ENCODE data around the gene MOB1A.
"Not testable (repeated sequence)": the region's sequence is repeated elsewhere in the genome, so short reads cannot be mapped to it uniquely, and the experiment has no call there.

Gene MOB1A

DNA sequence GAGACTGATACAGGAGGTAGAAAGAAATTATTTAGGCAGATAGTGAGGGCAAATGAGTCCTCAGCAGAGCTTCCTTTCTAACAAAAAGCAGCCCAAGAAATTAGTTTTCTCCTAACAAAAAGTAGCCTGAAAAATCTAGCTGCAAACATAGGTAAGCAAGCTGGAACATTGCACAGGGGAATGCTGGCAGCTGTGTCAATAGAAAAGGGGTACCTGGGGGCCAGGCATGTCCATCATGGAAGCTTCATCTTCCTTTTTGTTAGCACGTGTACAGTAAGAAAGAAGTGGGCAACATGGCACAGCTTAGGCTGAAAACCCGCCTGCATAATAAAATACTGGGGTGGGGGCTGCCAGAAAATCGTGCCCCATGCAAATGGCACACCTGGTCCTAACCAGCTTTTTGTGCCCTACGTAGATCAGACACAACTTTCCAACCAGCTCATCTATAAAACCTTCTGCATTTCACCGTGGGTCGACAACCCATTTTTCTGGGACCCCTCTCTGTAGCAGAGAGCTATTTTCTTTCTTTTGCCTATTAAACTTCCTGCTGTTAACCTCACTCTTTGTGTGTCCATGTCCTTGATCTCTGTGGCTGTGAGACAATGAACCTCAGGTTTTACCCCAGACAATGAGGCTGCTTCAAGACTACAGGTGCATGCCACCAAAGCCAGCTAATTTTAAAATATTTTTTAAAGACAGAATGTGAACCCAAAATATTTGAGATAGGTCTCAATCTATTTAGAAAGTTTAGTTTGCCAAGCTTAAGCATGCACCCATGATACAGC is 13.1 kb upstream of the MOB1A start:
- peaks cover 55% of the 10 kb centered on the region for H3K4me1 ChIP-seq (ENCODE audit: low read length)
- peaks cover under 1% of the 10 kb centered on the region for H3K79me2 ChIP-seq (ENCODE audit: low read length)
- no peak overlapping the region for H3K4me3 ChIP-seq (ENCODE audit: low read length)
- peak overlapping the region; percentile 22 for H3K4me2 ChIP-seq (ENCODE audit: low read length)
- no peaks in the 10 kb centered on the region for H3K27me3 ChIP-seq (ENCODE audit: low read depth, low read length)
- H3K36me3 ChIP-seq (replicated peaks; ENCODE audit: low read depth, low read length) = no peaks in the 10 kb centered on the region
- H3K27ac ChIP-seq (ENCODE audit: low read length) = no peak overlapping the region
- no peaks in the 10 kb centered on the region for H4K20me1 ChIP-seq (ENCODE audit: insufficient read depth, low read length)
- no peaks in the 10 kb centered on the region for H3K9me3 ChIP-seq (ENCODE audit: insufficient read depth, low read length)
- TF ChIP-seq EZH2phosphoT487 (IDR thresholded peaks at IDR 0.05; ENCODE audit: low read depth) = no peak
- TF ChIP-seq, protein P1, sequence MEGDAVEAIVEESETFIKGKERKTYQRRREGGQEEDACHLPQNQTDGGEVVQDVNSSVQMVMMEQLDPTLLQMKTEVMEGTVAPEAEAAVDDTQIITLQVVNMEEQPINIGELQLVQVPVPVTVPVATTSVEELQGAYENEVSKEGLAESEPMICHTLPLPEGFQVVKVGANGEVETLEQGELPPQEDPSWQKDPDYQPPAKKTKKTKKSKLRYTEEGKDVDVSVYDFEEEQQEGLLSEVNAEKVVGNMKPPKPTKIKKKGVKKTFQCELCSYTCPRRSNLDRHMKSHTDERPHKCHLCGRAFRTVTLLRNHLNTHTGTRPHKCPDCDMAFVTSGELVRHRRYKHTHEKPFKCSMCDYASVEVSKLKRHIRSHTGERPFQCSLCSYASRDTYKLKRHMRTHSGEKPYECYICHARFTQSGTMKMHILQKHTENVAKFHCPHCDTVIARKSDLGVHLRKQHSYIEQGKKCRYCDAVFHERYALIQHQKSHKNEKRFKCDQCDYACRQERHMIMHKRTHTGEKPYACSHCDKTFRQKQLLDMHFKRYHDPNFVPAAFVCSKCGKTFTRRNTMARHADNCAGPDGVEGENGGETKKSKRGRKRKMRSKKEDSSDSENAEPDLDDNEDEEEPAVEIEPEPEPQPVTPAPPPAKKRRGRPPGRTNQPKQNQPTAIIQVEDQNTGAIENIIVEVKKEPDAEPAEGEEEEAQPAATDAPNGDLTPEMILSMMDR (IDR thresholded peaks at IDR 0.05; ENCODE audit: low read depth, low read length) = no peak
- H2AFZ ChIP-seq (ENCODE audit: low read depth, low read length) = no peak overlapping the region
- H3K9ac ChIP-seq (ENCODE audit: low read length) = no peak overlapping the region

DNA sequence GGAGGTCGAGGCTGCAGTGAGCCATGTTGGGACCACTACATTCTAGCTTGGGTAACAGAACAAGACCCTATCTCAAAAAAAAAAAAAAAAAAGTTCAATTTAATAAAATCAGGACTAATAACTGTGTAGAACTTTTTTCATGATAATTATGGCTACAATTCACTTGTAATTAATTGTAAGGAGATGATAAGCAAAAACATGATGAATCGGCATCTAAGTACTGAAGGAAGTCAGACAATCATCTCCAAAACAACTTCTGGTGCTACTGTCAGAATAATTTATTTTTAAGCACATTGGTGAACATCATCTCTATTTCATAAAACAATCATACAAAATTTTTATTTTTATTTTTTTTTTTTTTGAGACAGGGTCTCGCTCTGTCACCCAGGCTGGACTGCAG is 10.0 kb upstream of the MOB1A start:
- Histone ChIP-seq H3K4me3 (ENCODE audit: low read length) (no peak overlapping the region), H3K4me1 (ENCODE audit: low read length) (peaks cover 68% of the 10 kb centered on the region), H3K9me3 (ENCODE audit: insufficient read depth, low read length) (no peaks in the 10 kb centered on the region), H4K20me1 (ENCODE audit: insufficient read depth, low read length) (no peaks in the 10 kb centered on the region), H3K9ac (ENCODE audit: low read length) (no peak overlapping the region), H3K27ac (ENCODE audit: low read length) (no peak overlapping the region), H3K27me3 (ENCODE audit: low read depth, low read length) (no peaks in the 10 kb centered on the region), H3K79me2 (ENCODE audit: low read length) (peaks cover 4% of the 10 kb centered on the region), H2AFZ (ENCODE audit: low read depth, low read length) (no peak overlapping the region), H3K4me2 (ENCODE audit: low read length) (no peak overlapping the region), H3K36me3 (replicated peaks; ENCODE audit: low read depth, low read length) (no peaks in the 10 kb centered on the region)
- TF ChIP-seq, protein P1 (IDR thresholded peaks at IDR 0.05; ENCODE audit: low read depth, low read length) = no peak
- no peak for TF ChIP-seq EZH2phosphoT487 (IDR thresholded peaks at IDR 0.05; ENCODE audit: low read depth)

DNA sequence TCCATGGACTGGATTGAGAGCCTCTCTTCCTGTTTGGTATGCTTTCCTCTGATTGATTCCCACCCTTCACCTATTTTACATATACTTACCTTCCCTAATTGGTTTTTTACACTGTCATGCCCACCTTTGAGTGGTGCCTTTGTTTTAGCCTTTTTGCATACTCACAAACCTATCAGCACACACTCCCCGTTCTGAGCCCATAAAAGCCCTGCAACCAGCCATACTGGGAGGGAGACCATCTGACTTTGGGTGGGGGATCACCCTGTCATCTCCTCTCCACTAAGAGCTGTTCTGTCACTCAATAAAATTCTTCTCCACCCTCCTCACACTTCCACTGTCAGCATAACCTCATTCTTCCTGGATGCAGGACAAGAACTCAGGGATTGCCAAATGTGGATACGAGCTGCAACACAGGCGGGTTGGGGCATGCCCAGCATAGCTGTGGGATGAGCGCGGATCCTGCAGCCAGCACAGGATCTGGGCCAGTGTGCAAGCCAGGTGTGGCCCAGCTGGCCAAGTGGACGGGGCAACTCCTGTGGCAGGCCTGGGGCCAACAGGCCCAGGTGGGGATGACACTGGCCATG is 9.4 kb upstream of the MOB1A start:
- no peak overlapping the region for H2AFZ ChIP-seq (ENCODE audit: low read depth, low read length)
- peak overlapping the region; percentile 40 for H3K9ac ChIP-seq (ENCODE audit: low read length)
- TF ChIP-seq EZH2phosphoT487 (IDR thresholded peaks at IDR 0.05; ENCODE audit: low read depth) = no peak
- TF ChIP-seq, protein P1 (IDR thresholded peaks at IDR 0.05; ENCODE audit: low read depth, low read length) = no peak
- peak overlapping the region; percentile 49 for H3K4me2 ChIP-seq (ENCODE audit: low read length)
- peaks cover 74% of the 10 kb centered on the region for H3K4me1 ChIP-seq (ENCODE audit: low read length)
- no peaks in the 10 kb centered on the region for H4K20me1 ChIP-seq (ENCODE audit: insufficient read depth, low read length)
- no peaks in the 10 kb centered on the region for H3K27me3 ChIP-seq (ENCODE audit: low read depth, low read length)
- H3K27ac ChIP-seq (ENCODE audit: low read length) = 0 out of 2 replicates have a peak overlapping the region, but pooled peaks have one; percentile 0
- no peaks in the 10 kb centered on the region for H3K36me3 ChIP-seq (replicated peaks; ENCODE audit: low read depth, low read length)
- no peaks in the 10 kb centered on the region for H3K9me3 ChIP-seq (ENCODE audit: insufficient read depth, low read length)
- peaks cover 4% of the 10 kb centered on the region for H3K79me2 ChIP-seq (ENCODE audit: low read length)
- H3K4me3 ChIP-seq (ENCODE audit: low read length) = peak overlapping the region; percentile 37; the same call in 1 of the 2 replicates

DNA sequence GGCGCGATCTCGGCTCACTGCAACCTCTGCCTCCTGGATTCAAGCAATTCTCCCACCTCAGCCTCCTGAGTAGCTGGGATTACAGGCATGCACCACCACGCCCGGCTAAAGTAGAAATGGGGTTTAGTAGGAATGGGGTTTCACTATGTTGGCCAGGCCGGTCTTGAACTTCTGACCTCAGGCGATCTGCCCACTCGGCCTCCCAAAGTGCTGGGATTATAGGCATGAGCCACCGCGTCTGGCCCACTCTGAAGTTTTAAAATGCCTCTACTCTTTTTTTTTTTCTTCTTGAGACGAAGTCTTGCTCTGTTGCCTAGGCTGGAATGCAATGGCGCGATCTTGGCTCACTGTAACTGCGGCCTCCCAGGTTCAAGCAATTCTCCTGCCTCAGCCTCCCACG is 8.0 kb upstream of the MOB1A start:
- Histone ChIP-seq H3K9ac (ENCODE audit: low read length) (peak overlapping the region; percentile 64; the same call in 1 of the 2 replicates), H3K4me3 (ENCODE audit: low read length) (peak overlapping the region; percentile 49), H3K4me1 (ENCODE audit: low read length) (peaks cover 82% of the 10 kb centered on the region), H3K27ac (ENCODE audit: low read length) (peak overlapping the region; percentile 96), H3K4me2 (ENCODE audit: low read length) (peak overlapping the region; percentile 49)
- H4K20me1 ChIP-seq (ENCODE audit: insufficient read depth, low read length); H2AFZ ChIP-seq (ENCODE audit: low read depth, low read length); H3K9me3 ChIP-seq (ENCODE audit: insufficient read depth, low read length); H3K79me2 ChIP-seq (ENCODE audit: low read length); H3K36me3 ChIP-seq (replicated peaks; ENCODE audit: low read depth, low read length); H3K27me3 ChIP-seq (ENCODE audit: low read depth, low read length): not testable (repeated sequence)

All from OCI-LY3 (cell line).